IPS-15b (cell line): ENCODE results near the gene IFIT3.
"Not testable (repeated sequence)": the region's sequence is repeated elsewhere in the genome, so short reads cannot be mapped to it uniquely, and the experiment has no call there.

Experiments
- H3K27me3 ChIP-seq: one replicate; pipeline ENCODE4 v1.6.1; 2013; ENCODE audit warnings: low read length; ENCODE audit not compliant: control insufficient read depth, insufficient read depth
- H3K36me3 ChIP-seq: one replicate; pipeline ENCODE4 v1.6.1; 2013; ENCODE audit warnings: low read length; ENCODE audit not compliant: control insufficient read depth, insufficient read depth
- H3K4me1 ChIP-seq: one replicate; pipeline ENCODE4 v1.6.1; 2013; ENCODE audit warnings: mild to moderate bottlenecking, low read length; ENCODE audit not compliant: control insufficient read depth, insufficient read depth
- H3K4me3 ChIP-seq: one replicate; pipeline ENCODE4 v1.5.1; 2013; ENCODE audit warnings: low read depth, low read length
- H3K9ac ChIP-seq: one replicate; pipeline ENCODE4 v1.6.1; 2013; ENCODE audit warnings: low read depth, mild to moderate bottlenecking, low read length
- H3K9me3 ChIP-seq: one replicate; pipeline ENCODE4 v1.6.1; 2013; ENCODE audit warnings: mild to moderate bottlenecking, low read length; ENCODE audit not compliant: control insufficient read depth, insufficient read depth

Gene IFIT3

GRCh38 chr10:89342206-89342958, 14.6 kb downstream of the IFIT3 start:
- Histone ChIP-seq H3K9me3 (no peaks in the 10 kb centered on the region), H3K27me3 (no peaks in the 10 kb centered on the region), H3K4me1 (peaks cover 19% of the 10 kb centered on the region), H3K4me3 (no peak overlapping the region), H3K36me3 (no peaks in the 10 kb centered on the region), H3K9ac (no peak overlapping the region)

DNA sequence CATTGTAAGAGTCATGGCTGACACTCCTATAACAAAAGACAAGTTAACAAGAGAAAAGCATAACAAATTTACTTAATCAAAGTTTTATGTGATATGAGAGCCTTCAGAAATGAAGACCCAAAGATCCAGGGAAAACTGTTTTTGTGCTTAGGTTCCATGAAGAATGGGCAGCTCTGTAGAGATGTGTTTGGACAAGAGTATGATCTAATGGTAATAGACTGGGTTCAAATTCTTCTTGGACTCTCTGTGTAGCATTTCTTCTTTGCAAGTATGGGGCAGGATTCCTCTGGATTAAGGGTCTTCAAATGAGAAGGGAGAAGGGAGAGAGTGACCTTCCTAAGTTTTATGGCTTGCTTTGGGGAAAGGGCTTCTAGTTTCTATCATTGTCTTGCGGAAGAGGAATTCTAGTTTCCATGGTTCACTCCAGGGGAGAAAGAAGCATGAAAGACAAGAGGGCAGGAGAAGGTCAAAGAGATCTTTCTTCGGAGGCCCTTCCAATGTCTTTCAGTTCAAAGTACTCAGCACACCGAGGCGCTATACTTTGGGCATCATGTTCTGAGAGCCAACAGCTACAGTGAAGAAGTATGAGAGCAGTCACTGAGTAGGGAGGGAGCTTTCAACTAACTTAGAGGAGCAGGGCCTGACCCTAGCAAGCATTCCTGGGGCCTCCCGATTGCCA, 15.4 kb downstream of the IFIT3 start:
- H3K27me3 ChIP-seq: no peaks in the 10 kb centered on the region
- no peaks in the 10 kb centered on the region for H3K9me3 ChIP-seq
- peaks cover 26% of the 10 kb centered on the region for H3K4me1 ChIP-seq
- H3K9ac ChIP-seq: no peak overlapping the region
- no peaks in the 10 kb centered on the region for H3K36me3 ChIP-seq
- H3K4me3 ChIP-seq: no peak overlapping the region

DNA sequence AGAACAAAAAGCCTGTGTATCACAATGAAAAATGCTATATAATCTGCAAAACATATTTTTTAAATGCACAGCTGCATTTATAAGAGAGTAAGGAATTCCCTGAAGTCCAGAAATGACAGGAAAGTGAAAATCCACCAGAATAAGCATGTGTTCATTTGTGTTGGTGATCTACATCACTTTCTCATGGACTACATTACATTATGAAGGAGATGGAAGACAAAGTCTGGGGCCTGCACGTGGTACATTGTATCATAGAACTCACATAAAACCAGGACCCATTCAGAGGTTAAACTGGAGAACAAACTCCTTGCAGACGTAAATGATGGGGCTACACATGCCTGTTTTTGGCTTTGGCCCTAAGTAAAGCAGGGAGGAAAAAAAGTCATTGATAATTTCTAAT, 16.4 kb downstream of the IFIT3 start:
- no peak overlapping the region for H3K9ac ChIP-seq

DNA sequence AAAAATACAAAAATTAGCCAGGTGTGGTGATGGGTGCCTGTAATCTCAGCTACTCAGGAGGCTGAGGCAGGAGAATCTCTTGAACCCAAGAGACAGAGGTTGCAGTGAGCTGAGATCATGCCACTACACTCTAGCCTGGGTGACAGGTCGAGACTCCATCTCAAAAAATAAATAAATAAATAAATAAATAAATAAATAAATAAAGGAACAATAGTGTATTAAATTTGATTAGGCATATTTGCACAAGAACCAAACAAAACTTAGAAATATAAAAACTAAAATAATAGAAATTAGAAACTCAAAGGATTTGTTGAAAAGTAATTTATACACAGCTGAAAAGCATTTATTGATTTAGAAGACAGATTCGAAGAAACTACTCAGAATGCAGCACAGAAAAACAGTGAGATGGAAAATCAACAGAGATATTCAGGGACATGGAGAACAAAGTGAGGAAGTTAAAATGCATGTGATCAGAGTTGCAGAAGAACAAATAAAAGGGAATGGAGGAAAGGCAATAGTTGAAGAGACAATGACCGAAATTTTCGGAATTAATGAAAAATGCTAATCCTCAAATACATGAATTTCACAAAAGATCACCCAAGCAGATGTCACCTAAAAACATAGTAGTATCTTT, 17.7 kb downstream of the IFIT3 start:
- Histone ChIP-seq H3K9ac (no peak overlapping the region), H3K27me3 (no peaks in the 10 kb centered on the region), H3K4me1 (peaks cover 37% of the 10 kb centered on the region), H3K4me3 (no peak overlapping the region), H3K36me3 (no peaks in the 10 kb centered on the region), H3K9me3 (no peaks in the 10 kb centered on the region)

More for the DNA sequence above, 16.4 kb downstream of the IFIT3 start:
- Histone ChIP-seq H3K36me3 (no peaks in the 10 kb centered on the region), H3K4me3 (no peak overlapping the region), H3K4me1 (peaks cover 34% of the 10 kb centered on the region), H3K9me3 (no peaks in the 10 kb centered on the region), H3K27me3 (no peaks in the 10 kb centered on the region)

- peaks cover 40% of the 10 kb centered on the region for H3K4me1 ChIP-seq
- H3K9me3 ChIP-seq: no peaks in the 10 kb centered on the region
- no peaks in the 10 kb centered on the region for H3K27me3 ChIP-seq
- no peak overlapping the region for H3K9ac ChIP-seq
- no peak overlapping the region for H3K4me3 ChIP-seq
- no peaks in the 10 kb centered on the region for H3K36me3 ChIP-seq
These were observed 18.8 kb downstream of the IFIT3 start for GRCh38 chr10:89346405-89347254.

DNA sequence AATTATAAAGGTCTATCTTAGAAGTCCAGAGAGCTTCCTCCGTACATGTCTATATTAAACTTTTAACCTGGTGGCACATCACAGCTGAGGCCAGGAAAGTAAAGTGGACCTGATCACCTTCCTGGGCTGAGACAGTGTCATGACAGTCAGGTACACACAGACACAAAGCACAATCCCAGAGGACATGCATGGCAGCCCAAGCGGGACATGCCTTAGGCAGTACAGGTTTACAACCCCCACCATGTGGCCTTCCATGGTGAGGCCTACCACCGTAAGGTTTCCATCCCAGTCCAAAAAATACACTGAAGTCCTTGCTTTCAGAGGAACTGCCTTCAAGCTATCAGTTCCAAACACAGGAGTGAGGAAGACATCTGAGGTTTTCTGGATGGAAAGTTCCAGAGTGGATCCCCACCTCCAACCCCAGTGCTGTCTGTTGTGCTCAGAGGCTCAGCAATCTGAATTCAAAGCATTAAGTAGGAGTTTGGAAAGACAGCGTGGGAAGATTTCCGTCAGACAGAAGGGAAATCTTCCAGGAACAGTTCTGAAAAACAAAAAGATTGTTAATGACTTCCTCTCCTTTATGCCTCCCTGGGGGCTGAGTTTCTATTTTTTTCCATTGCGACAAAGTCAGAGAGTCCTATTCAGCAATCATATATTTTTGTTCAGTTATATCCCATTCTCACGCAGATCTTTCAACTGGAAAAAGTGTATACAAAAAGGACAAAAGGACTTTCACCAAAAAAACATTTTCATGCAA, 20.1 kb downstream of the IFIT3 start:
- Histone ChIP-seq H3K4me3 (no peak overlapping the region), H3K4me1 (peaks cover 43% of the 10 kb centered on the region), H3K27me3 (no peaks in the 10 kb centered on the region), H3K9ac (no peak overlapping the region), H3K9me3 (no peaks in the 10 kb centered on the region), H3K36me3 (no peaks in the 10 kb centered on the region)

DNA sequence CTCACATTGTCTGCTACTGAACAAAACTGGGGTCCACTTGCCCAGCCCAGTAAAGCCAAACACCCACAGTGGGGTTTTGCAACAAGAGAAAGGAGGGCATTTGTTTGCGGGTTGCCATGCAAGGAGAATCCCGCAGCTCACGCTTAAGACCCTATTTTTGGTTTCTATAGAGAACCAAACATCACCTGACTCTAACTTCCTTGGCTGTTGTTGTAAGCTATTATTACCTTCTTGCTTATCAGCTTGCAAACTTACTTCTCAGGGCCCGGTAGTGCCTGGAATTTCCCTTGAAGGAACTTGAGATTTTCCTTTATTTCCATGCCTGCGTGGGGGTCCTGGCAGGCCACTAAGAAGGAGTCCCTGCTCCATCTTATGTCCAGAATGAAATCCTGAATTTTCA, 20.7 kb downstream of the IFIT3 start:
- Histone ChIP-seq H3K9ac (no peak overlapping the region), H3K36me3 (no peaks in the 10 kb centered on the region), H3K27me3 (no peaks in the 10 kb centered on the region), H3K4me3 (no peak overlapping the region), H3K4me1 (peaks cover 43% of the 10 kb centered on the region), H3K9me3 (no peaks in the 10 kb centered on the region)

GRCh38 chr10:89348975-89349374, 21.2 kb downstream of the IFIT3 start:
- Histone ChIP-seq H3K27me3 (no peaks in the 10 kb centered on the region), H3K4me1 (peaks cover 43% of the 10 kb centered on the region), H3K36me3 (no peaks in the 10 kb centered on the region), H3K9ac (no peak overlapping the region), H3K4me3 (no peak overlapping the region), H3K9me3 (no peaks in the 10 kb centered on the region)

DNA sequence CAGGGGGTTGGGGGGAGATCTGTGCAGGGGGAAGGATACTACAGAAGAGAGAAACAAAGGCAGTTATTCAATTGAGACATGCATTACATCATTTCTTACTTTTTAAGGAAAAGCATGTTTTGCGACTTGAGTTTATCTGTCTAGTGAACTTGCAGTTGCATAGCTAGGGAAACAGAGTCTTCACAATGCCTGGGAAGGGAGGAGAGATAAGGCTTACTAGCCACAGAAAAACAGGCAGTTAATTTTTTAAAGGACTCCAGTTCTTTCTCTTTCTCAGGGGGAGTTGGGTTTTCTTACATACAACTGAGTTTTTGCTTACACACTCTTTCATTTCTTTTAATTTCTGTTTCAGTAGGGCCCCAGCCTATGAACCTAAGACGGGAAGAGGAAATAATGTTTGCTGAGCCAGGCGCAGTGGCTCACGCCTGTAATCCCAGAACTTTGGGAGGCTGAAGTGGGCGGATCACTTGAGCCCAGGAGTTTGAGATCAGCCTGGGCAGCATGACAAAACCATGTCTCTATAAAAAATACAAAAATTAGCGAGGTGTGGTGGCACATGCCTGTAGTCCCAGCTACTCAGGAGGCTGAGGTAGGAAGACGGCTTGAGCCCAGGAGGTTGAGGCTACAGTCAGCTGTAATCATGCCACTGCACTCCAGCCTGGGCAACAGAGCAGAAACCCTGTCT, 23.0 kb downstream of the IFIT3 start:
- not testable (repeated sequence) for H3K4me3 ChIP-seq, H3K36me3 ChIP-seq, H3K9ac ChIP-seq, H3K9me3 ChIP-seq, H3K27me3 ChIP-seq
- H3K4me1 ChIP-seq: peaks cover 43% of the 10 kb centered on the region

DNA sequence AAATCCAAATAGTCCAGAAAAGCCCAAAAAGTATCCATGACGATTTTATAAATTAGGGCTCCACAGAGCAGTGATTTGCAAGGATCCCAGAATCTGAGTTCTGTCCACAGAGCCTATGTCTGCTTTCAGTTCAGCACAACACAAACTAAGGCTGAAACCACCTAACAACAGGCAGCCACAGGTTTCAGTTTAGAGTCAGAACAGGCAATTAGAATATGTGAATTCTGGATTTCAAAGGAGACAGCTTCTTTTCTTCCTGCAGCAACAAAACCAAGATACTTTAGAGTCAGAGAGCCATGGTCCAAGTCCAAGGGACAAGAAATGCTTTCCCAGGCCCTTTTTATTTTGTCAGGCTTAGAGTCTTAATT, 23.6 kb downstream of the IFIT3 start:
- peaks cover 37% of the 10 kb centered on the region for H3K4me1 ChIP-seq
- H3K9me3 ChIP-seq: no peaks in the 10 kb centered on the region
- no peaks in the 10 kb centered on the region for H3K27me3 ChIP-seq
- H3K9ac ChIP-seq: no peak overlapping the region
- H3K4me3 ChIP-seq: no peak overlapping the region
- no peaks in the 10 kb centered on the region for H3K36me3 ChIP-seq
